A673 (cell line): Measurements from ENCODE around the gene PHC2.

Experiments used
- CTCF ChIP-seq: fragments of 300-800, 200-600 bp; sonication (generic); conservative IDR thresholded peaks from 2 replicates; pipeline ENCODE4 v1.5.1; 2017; ENCODE audit warnings: low read depth, mild to moderate bottlenecking, antibody characterized with exemption, low read length, moderate library complexity, mixed read lengths
- EZH2 ChIP-seq: fragments of 200-600 bp; sonication (generic); IDR thresholded peaks from 2 replicates; pipeline ENCODE4 v1.6.1; 2017; ENCODE audit warnings: borderline replicate concordance, low read depth, mild to moderate bottlenecking, mixed read lengths, antibody characterized with exemption, low read length; ENCODE audit not compliant: poor library complexity, severe bottlenecking

GRCh38 chr1:33465316-33465715 lies 34.4 kb upstream of the PHC2 start:
- TF ChIP-seq CTCF, result no peak
- TF ChIP-seq EZH2, result no peak
